ENCODE data around the gene BABAM2. TPM values are rescaled to one million over a fixed set of nuclear protein-coding genes. Genes with fewer than 3 reads are reported as not detected.
"Not testable (repeated sequence)": the region's sequence is repeated elsewhere in the genome, so short reads cannot be mapped to it uniquely, and the experiment has no call there.

Gene BABAM2
- total RNA-seq, 4 donors from 2014 or later: 35.5 to 44.9 (median 39.9) TPM

DNA sequence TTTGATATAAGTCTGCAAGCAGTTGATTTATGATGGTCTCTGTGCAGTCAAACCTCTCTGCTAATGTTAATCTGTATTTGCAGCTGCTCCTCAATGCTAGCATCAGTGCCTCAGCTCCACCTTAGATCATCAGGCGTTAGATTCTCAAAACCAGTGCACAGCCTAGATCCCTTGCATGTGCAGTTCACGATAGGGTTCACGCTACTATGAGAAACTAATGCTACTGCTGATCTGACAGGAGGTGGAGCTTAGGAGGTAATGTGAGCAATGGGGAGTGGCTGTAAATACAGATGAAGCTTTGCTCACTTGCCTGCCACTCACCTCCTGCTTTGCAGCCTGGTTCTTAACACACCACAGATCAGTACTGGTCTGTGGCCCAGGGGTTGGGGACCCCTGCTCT is 18.7 kb upstream of the BABAM2 start:
- peaks cover 0 to 12% (median 2%) of the 10 kb centered on the region in 4 donors for H3K9me3 ChIP-seq
- no peaks in the 10 kb centered on the region for H3K36me3 ChIP-seq
- intact Hi-C loops (cut with DNase I): no loop called here
- H3K4me3 ChIP-seq: no peak overlapping the region
- no peak for DNase-seq (ENCODE audit: extremely low spot score)
- H3K27ac ChIP-seq (replicated peaks in 1 of 4): no peak overlapping the region
- 73% methylated on average over 3 of the region's 3 CpGs for WGBS
- TF ChIP-seq, protein P1, sequence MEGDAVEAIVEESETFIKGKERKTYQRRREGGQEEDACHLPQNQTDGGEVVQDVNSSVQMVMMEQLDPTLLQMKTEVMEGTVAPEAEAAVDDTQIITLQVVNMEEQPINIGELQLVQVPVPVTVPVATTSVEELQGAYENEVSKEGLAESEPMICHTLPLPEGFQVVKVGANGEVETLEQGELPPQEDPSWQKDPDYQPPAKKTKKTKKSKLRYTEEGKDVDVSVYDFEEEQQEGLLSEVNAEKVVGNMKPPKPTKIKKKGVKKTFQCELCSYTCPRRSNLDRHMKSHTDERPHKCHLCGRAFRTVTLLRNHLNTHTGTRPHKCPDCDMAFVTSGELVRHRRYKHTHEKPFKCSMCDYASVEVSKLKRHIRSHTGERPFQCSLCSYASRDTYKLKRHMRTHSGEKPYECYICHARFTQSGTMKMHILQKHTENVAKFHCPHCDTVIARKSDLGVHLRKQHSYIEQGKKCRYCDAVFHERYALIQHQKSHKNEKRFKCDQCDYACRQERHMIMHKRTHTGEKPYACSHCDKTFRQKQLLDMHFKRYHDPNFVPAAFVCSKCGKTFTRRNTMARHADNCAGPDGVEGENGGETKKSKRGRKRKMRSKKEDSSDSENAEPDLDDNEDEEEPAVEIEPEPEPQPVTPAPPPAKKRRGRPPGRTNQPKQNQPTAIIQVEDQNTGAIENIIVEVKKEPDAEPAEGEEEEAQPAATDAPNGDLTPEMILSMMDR (IDR thresholded peaks at IDR 0.05): no peak
- TF ChIP-seq POLR2AphosphoS5 (IDR thresholded peaks at IDR 0.05) (no peak), EP300 (IDR thresholded peaks at IDR 0.05) (no peak), POLR2A (IDR thresholded peaks at IDR 0.05; ENCODE audit: low read depth) (no peak)
- no peaks in the 10 kb centered on the region for H3K27me3 ChIP-seq
- H3K4me1 ChIP-seq: peaks cover 0 to 2% (median 2%) of the 10 kb centered on the region in 4 donors

DNA sequence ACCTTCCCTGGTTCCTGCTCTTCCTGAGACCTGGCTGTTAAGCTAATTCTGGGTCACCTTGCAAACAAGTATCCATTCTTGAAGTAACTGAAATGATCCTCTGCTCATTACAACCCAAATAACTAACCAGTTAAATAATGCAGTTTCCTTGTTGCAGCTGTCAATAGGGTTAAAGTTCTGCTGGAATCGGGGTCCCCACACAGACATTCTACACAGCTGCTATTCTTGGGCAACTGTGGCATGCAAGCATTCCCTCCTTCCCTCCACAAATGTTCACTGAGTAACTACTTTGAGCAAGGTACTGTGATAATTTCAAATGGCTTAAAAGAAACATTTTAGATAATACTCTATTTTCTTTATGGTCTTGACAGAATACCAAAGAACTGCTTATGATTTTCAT is 17.4 kb upstream of the BABAM2 start:
- Histone ChIP-seq H3K36me3 (no peaks in the 10 kb centered on the region), H3K27me3 (no peaks in the 10 kb centered on the region), H3K9me3 (peaks cover 0 to 12% (median 2%) of the 10 kb centered on the region in 4 donors), H3K4me1 (no peaks in the 10 kb centered on the region), H3K27ac (replicated peaks in 1 of 4) (no peak overlapping the region), H3K4me3 (no peak overlapping the region)
- intact Hi-C loops (cut with DNase I): no loop called here
- no peak for TF ChIP-seq POLR2AphosphoS5 (IDR thresholded peaks at IDR 0.05)
- TF ChIP-seq, protein P1 (IDR thresholded peaks at IDR 0.05): no peak
- TF ChIP-seq EP300 (IDR thresholded peaks at IDR 0.05): no peak
- TF ChIP-seq POLR2A (IDR thresholded peaks at IDR 0.05; ENCODE audit: low read depth): no peak
- 88% methylated on average over 1 of the region's 1 CpG for WGBS
- DNase-seq (ENCODE audit: extremely low spot score): no peak

DNA sequence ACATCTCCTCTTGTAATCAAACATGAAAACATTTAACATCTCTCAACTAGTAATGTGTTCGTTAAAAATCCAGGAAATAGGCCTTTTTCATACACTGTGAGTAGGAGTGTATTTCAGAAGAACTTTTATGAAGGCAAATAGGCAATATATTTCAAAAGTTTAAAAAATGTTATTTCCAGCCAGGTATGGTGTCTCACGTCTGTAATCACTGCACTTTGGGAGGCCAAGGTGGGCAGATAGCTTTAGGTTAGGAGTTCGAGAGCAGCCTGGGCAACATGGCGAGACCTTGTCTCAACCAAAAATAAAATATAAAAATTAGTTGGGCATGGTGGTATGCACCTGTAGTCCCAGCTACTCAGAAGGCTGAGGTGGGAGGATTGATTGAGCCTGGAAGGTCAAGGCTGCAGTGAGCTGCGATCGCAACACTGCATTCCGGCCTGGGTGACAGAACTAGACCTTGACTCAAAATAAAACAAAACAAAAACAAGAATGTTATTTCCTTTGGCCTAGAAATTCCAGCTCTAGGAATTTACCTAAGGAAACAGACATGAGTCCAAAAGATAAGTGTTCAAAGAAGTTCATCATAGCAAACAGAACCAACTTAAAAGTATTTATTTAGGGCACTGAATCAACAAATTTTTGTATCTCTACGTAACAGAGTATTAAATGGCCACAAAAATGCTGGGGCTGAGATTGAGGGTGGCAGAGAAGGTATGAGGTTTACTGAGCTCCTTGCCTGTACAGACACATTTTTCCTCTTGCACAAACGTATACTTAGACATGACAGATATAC is 15.2 kb upstream of the BABAM2 start:
- Histone ChIP-seq H3K4me3 (no peak overlapping the region), H3K4me1 (no peaks in the 10 kb centered on the region), H3K9me3 (peaks cover 0 to 12% (median 2%) of the 10 kb centered on the region in 4 donors), H3K36me3 (no peaks in the 10 kb centered on the region), H3K27me3 (no peaks in the 10 kb centered on the region), H3K27ac (replicated peaks in 1 of 4) (no peak overlapping the region)
- DNase-seq (ENCODE audit: extremely low spot score): no peak
- intact Hi-C loops (cut with DNase I): no loop called here
- no peak for TF ChIP-seq POLR2AphosphoS5 (IDR thresholded peaks at IDR 0.05)
- TF ChIP-seq, protein P1 (IDR thresholded peaks at IDR 0.05): no peak
- TF ChIP-seq POLR2A (IDR thresholded peaks at IDR 0.05; ENCODE audit: low read depth): no peak
- no peak for TF ChIP-seq EP300 (IDR thresholded peaks at IDR 0.05)
- 95% methylated on average over 9 of the region's 9 CpGs for WGBS

DNA sequence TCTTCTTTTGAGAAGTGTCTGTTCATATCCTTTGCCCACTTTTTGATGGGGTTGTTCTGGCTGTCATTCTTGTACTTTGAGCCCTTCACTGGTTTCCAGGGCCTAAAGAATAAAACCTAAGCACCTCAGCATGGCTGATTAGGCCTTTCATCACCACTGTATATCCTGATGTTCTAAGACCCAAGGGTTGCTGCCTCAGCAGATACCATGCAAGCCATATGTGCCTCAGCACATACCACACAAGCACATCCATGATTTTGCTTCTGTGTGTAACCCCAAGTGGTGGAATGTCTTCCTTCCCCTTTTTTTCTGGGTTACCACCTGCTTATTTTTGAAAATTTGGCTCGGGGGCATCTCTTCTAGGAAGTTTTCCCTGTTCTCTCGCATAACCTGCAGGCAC is 11.7 kb upstream of the BABAM2 start:
- Histone ChIP-seq H3K9me3 (peaks cover 0 to 12% (median 2%) of the 10 kb centered on the region in 4 donors), H3K27me3 (no peaks in the 10 kb centered on the region), H3K4me1 (no peaks in the 10 kb centered on the region), H3K27ac (replicated peaks in 1 of 4) (no peak overlapping the region), H3K4me3 (no peak overlapping the region), H3K36me3 (no peaks in the 10 kb centered on the region)
- TF ChIP-seq POLR2A (IDR thresholded peaks at IDR 0.05; ENCODE audit: low read depth) (no peak), EP300 (IDR thresholded peaks at IDR 0.05) (no peak), POLR2AphosphoS5 (IDR thresholded peaks at IDR 0.05) (no peak)
- TF ChIP-seq, protein P1 (IDR thresholded peaks at IDR 0.05): no peak
- intact Hi-C loops (cut with DNase I): no loop called here
- no peak for DNase-seq (ENCODE audit: extremely low spot score)
- 70% methylated on average over 2 of the region's 2 CpGs for WGBS

DNA sequence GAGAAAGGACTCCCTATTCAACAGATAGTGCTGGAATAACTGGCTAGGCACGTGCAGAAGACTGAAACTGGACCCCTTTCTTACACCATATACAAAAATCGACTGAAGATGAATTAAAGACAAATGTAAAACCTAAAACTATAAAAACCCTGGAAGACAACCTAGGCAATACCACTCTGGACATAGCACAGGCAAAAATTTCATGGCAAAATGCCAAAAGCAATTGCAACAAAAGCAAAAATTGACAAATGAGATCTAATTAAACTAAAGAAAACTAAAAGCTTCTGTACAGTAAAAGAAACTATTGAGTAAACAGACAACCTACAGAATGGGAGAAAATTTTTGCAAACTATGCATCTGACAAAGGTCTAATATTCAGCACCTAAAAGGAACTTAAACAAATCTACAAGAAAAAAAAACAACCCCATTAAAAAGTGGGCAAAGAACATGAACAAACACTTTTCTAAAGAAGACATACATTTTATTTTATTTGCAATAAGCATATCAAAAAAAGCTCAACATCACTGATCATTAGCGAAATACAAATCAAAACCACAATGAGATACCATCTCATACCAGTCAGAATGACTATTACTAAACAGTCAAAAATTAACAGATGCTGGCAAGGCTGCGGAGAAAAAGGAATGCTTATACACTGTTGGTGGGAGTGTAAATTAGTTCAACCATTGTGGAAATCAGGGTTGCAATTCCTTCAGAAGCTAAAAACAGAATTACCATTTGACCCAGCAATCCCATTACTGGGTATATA is 8.5 kb upstream of the BABAM2 start:
- H3K9me3 ChIP-seq; intact Hi-C loops (cut with DNase I); H3K36me3 ChIP-seq; DNase-seq (ENCODE audit: extremely low spot score); H3K27ac ChIP-seq (replicated peaks in 1 of 4); H3K27me3 ChIP-seq; H3K4me3 ChIP-seq; H3K4me1 ChIP-seq: not testable (repeated sequence)
- 92% methylated on average over 4 of the region's 4 CpGs for WGBS

DNA sequence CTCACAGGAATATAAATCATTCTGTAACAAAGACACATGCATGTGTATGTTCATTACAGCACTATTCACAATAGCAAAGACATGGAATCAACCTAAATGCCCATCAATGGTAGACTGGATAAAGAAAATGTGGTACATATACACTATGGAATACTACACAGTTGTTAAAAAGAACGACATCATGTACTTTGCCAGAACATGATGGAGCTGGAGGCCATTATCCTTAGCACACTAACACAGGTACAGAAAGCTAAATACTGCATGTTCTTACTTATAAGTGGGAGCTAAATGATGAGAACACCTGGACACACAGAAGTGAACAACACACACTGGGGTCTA is 8.0 kb upstream of the BABAM2 start:
- H3K27me3 ChIP-seq; H3K4me3 ChIP-seq; DNase-seq (ENCODE audit: extremely low spot score); H3K9me3 ChIP-seq; intact Hi-C loops (cut with DNase I); H3K36me3 ChIP-seq; H3K27ac ChIP-seq (replicated peaks in 1 of 4); H3K4me1 ChIP-seq: not testable (repeated sequence)
- WGBS: 100% methylated on average over 1 of the region's 1 CpG

Data from esophagus muscularis mucosa (tissue), 4 donors.